ENCODE data around the gene KRT39.

GRCh38 chr17:40931311-40931710 is 35.4 kb downstream of the KRT39 start:
- TF ChIP-seq EZH2phosphoT487 (IDR thresholded peaks at IDR 0.05; ENCODE audit: unreplicated experiment): no peak
- TF ChIP-seq REST (IDR thresholded peaks at IDR 0.05; ENCODE audit: unreplicated experiment): no peak
- TF ChIP-seq POLR2AphosphoS5 (IDR thresholded peaks at IDR 0.05; ENCODE audit: low read depth): no peak
- no peak for TF ChIP-seq EZH2 (IDR thresholded peaks at IDR 0.05; ENCODE audit: low read depth, unreplicated experiment)

Data from GM23338 (cell line).